HT1080 (cell line): ENCODE measurements around the gene DIP2C. TPM values are rescaled to one million over a fixed set of nuclear protein-coding genes. Genes with fewer than 3 reads are reported as not detected.
"Not testable (repeated sequence)": the region's sequence is repeated elsewhere in the genome, so short reads cannot be mapped to it uniquely, and the experiment has no call there.

Experiments used
- DNase-seq: peaks from one replicate; pipeline ENCODE4 v3.0.0-alpha.2; 2015; ENCODE audit warnings: low read depth
- total RNA-seq: library from RNA; depleted of rRNA; stranded (reverse); fragments of >200 nt; shearing (Covaris generic); gene quantifications from 2 replicates; pipeline ENCODE4 v1.2.3, GENCODE V29; 2014

DIP2C gene
- total RNA-seq, 1 experiment from 2014 or later: 3.2 TPM

DNA sequence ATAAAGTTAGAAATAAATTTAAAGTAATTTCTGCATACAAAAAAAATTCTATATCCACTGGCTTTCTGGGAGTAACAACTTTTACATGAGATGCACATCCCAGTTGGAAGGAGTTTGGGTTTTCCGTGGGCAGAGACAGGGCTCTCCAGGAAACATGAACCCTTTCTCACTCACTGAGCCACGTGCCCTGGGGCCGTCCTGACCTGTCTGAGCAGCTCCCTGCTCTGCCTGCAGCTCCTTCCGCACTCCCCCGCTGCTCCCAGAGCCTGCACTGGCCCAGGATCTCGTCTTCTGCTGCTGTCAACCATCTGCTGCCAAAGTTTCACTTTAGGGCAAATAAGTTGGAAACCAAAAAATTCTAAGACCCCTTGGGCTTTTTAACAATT, 169.1 kb downstream of the DIP2C start:
- DNase-seq: no peak

DNA sequence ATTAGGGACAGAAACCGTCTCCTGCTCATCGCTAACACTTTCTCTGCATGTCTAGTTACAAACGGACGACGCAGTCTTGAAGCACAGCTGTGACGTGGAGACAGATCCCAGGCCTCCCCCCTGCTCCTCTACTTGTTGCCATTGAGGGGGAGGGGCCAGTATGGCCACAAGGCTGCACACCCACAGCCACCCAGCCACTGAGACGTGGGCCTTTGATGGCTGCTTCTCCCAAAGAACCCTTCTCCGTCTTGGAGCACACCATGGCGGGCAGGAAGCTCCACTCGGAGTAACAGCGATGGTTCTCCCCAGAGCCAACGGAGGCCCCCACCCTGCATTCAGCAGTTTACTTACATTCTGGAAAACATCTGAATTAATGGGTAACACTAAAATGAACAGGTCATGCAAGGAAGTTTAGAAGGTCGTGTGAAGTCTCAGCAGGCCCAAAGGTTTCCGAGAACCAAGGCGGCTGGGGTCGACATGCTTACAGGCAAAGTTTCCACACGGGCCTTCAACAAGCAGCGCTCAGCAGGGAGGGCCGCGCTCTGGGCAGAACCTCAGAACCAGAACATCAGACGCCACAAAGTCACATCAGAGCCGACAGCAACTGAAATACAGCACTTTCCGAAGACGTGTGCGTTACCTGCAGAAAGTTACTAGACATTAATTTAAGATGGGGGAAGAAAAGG, 169.6 kb downstream of the DIP2C start:
- no peak for DNase-seq

DNA sequence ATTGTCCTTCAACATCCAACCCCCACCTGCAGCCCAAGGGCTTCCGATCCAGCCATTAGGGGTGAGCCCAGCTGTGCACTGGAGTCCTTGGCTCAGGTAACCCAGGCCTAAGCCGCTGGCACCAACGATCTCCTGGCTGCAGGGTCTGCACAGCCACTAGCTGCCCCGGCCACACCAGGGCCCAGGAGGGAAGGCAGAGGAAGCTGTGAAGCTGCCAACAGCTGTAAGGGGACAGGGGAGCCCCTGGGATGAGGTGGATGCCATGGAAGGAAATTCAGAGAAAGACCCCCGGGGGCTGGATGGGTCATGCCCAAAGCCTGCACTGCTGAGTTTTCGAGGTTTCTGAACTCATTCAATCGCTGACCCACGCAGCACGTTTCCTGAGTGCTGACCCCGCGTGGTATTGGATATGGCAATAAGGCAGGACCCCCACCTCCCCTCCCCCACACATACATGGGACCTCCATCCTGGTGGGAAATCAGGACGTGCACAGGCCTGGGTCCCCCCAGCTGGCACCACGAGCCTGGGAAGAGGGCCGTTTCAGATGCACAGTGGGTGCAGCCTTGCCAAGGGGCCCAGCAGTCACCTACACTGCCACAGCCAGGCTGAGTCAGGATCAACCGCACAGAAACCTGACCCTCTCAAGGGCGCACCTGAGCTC, 170.3 kb downstream of the DIP2C start:
- no peak for DNase-seq

DNA sequence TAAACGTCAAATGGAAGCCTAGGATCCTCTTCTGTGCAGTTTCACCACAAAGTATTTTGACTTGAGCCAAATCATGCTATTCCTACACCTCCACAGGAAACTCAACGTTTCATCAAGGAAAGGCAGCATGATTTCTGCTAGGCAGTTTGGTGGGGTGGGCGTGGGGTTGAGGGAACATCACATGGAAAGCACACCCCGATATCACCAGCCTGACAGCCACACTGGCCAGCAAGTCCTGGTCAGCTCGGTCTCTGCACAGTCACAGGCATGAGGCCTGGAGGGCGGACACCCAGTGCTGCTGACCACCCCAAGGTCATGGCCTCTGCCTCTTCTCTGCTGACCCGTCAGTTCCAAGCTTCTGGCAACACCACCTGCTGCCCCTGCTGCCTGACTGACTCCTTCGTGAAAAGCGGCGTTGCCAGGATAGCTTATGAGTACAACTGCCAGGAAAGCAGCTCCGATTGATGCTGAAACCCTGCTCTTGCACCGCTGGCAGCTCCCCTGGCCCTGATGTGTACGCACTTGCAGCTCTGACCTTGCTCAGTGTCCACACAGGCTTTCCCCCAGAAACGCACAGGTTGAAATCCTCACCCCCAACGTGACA, 171.5 kb downstream of the DIP2C start:
- DNase-seq: no peak

DNA sequence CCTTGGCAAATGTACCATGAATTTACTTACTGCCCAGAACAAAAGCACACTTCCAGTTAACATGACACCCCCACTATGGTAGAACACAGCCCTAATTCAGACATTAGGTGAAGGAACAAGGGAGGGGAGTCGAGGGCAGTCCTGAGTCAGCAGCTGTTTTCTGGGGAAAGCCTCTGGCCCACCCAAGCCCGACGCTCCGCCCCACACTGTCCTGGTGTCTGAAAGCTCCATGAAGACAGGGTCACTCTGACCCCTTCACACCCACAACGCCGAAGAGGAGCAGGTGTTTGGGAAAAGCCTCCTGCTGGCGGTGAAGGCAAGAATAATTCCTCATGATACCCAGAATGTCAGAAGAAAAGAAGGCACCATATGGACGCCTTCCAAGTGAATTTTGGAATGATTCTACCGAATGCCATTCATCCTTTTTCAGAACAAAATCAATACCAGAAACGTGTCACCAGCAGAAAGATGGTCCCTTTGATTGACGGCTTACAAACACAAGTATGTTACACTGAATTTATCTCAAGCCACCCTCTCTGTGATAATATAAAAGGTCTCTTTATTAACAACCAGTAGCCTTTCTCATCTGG, 172.1 kb downstream of the DIP2C start:
- DNase-seq: no peak

DNA sequence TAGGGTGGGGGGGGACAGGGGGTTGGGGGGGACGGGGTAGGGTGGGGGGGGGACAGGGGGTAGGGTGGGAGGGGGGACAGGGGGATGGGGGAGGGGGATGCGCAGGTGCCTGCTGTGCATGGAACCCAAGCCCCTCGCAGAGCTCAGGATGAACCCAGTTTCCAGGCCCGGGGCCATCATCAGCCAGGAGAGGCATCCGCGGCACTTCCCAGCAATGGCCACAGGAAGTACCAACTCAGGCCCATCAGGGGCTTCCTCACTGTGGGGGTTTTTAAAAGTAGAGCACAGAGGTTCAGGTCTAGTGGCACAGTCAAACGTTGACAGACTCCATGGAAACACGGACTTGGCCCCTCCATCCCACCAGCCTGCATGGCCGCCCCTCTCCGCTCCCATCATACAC, 172.7 kb downstream of the DIP2C start:
- no peak for DNase-seq

DNA sequence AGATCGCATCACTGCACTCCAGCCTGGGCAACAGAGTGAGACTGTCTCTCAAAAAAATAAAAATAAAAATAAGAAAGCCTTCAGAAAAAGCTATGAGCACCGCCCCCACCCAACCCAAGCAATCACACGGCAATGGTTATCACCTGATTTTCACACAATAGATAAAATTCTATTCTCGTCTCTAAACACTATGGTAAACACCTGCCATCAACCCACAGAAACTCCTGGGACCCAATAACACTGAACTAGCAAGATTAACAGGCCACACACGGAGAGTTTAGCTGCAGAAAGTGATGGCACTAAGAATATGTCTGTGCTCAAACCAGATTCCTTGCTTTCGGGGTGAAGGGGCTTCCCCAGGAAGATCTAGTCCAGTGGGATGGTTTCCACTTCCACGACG, 173.8 kb downstream of the DIP2C start:
- no peak for DNase-seq

DNA sequence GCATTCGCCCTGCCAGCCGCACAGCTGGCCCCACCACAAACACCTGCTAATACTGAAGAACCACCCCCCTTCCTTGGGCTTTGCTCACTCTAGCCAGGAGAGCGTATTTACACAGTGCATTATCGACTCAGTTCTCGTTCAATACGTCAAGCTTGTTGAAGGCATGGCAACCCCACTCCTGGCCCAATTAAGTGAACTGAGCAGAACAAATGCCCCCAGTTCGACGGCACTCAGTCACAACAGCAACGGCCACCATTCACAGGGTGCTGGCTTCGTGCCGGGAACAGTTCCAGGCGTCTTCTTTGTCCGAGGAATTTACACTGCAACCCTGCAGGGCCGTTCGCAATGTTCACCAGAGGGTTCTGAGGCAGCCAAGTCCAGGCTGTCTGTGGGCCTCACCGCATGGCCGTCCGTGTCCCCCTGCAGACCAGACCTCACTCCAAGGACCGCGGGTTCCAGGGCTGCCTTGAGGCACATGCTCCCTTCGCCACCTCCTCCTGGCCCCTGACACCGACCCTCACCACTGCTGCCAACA, 175.3 kb downstream of the DIP2C start:
- no peak for DNase-seq

DNA sequence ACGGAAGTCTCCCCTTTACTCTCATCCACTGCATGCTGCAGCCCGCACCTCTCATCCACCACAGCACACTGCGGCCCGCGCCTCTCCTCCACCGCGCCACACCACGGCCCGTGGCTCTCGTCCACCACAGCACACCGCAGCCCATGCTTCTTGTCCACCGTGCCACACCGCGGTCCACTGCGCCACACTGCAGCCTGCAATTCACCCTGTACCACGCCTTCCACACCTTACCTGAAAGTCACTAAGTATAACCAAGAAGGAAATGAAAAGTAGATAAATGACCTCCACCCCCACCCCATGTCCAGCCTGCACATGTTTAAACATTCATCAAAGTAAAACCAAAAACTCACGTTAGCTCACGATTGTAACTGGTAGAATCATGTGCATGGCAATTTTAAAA, 176.1 kb downstream of the DIP2C start:
- DNase-seq: no peak

DNA sequence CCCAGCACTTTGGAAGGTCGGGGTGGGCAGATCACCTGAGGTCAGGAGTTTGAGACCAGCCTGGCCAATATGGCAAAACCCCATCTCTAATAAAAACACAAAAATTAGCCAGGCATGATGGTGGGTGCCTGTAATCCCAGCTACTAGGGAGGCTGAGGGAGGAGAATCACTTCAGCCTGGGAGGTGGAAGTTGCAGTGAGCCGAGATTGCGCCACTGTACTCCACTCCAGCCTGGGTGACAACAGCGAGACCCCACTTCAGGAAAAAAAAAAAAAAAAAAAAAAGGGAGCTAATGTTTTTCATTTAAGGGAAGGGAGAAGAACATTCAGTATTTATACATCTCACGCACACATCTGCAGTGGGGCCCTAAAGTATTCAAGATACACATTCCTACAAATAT, 176.8 kb downstream of the DIP2C start:
- not testable (repeated sequence) for DNase-seq

DNA sequence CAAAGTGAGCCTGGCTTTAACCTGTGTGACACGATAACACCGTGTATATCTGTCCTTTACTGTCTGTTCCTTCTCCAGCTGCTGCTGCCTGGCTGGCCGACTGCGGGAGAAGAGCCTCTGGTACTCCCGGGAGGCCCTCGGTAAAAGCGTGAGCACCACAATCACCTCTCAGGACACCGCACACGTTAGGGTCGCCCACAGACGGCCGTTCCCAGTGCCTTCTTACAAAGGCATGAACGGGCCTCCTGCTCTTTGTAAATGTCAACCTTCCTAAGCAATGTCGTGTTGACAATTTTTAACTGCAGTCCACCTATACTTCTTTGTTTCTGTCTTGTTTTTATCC, 177.6 kb downstream of the DIP2C start:
- DNase-seq: no peak

DNA sequence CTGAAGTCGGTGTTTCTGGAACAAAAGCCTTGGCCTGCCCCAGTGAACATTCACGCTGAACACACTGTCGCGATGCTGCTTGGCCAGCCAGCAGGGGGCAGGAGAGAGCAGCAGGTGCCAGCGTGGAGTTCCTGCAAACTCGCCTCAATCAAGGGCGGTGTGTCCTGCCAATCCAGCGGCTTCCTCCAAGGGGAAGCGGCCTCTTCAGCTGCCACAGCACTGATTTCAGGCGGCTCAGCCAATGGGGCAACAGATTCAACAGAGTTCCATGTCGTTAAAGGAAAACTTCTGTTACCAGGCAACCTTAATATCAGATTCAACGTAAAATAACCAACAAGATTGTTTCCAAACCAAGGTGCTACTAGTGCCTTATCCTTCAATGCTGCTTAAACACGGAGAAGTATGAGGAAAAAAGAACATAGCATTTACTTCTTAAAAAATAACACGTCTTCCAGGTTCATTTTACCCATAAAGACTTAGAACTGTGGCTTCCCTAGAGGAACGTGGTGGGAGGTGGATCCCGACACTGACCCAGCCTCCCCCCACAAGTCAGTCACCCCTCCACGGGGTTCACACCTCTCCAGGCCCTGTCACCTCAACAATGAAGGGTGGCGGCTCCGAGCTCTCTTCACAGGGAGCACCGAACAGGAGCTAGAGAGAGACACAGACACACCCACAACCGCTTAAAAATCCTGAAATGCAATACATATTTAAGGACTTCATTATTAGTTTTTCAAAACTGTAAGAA, 178.2 kb downstream of the DIP2C start:
- peak; percentile 85 for DNase-seq

DNA sequence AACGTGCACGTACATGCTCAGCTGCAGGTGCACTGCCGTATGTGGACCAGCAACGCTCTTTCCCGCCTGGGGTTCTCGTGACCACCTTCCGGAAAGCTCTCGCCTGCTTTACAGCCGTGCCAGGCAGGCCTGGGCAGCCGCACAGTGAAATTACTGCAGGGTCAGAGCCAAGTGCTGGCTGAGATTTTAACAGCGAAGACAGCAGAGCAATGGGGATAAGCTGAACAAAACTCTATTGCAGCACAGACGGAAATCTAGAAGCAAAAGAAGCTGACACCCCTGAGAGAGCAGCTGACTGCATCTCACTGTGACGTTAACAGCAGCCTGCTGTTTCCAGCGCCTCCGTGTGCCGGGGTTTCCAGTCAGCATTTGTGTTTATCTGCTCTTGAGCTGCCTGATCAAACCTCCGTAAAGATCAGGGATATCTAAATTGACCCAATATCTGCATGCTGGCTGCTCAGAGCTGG, 179.0 kb downstream of the DIP2C start:
- no peak for DNase-seq

DNA sequence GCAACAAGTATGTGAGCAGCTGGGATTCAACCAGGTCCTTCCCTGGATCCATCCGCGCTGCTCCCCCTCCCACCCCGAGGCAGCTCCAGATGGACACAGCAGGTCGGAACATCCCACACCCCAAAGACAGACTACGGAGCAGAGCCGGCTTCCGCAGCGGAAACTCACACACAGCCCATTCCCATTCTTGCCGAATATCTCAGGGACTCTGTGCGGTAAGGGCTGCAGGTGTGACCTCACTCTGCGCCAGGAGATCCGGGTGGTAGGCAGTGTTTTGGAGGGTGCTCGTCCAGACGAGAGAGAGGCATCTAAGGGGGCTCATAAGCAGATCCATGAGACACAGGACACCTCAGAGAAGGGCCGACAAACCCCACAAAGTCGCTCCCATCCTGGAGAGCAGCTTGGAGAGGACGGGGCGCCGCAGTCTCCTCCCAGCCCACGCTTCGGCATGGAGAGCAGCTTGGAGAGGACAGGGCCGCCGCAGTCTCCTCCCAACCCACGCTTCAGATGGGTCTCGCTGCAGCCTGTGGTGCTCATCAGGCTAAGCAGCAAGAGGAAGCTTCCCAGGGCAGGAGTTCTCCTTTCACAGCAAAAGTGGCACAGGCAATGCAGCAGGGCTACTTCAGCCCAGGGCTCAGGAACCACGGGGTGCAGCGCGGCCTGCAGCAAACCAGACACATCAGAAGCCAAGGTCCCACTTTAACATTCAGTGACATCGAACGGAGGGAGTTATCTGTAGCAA, 179.9 kb downstream of the DIP2C start:
- DNase-seq: no peak

DNA sequence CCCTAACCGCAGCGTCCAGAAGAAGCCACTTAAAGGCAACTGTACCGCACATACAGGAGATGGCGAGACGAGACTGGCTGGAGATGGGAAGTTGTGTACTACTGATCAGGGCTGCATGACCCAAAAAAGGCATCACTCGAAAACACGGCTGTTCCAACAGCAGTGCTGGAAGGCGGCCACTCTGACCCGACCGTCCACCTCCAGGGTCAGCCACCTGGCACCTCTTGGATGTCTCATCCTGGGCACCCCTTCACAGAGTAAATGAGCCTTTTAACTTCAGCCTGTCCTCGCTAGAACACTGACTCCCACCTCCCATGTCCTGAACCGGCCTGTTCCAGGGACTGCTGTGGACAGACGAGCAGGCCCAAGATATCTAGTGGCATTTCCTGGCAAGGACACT, 180.7 kb downstream of the DIP2C start:
- no peak for DNase-seq

DNA sequence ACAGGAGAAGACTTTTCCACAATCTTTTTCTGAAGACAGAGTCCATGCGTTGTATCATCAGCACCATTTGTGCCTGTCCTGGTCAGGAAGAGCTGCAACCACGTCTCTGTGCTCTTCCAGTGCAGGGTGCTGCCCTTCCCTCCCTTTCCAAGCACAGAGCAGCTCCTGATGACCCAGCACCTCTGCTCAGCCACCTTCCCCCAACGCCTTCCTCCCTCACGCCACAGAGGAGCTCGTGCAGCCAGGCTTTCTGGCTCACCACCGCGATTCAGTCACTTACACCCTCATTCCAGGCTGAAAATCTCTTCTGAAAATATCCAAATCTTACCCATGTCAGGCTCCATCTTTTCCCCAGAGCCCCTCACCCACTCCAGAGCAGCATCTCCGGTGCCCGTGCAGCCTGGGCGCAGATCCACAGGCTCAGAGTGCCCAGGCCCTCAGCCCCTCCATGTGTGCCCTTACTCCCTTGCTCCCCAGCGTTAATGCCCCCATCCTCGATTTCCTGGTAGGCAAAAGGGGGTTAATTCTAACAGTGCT, 181.5 kb downstream of the DIP2C start:
- no peak for DNase-seq

DNA sequence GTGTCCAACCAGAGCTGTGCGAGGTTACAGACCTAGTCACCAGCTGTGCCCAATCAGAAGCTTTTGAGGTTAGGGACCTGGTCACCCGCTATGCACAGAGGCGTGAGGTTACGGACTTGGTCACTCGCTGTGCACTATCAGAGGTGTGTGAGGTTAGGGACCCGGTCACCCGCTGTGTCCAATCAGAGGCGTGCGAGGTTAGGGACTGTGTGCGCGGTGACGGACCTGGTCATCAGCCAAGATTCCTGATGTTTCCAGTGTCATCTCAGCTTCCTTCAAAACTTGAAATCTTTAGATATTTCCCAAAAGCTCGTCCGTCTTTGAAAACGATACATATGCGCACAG, 182.1 kb downstream of the DIP2C start:
- no peak for DNase-seq

DNA sequence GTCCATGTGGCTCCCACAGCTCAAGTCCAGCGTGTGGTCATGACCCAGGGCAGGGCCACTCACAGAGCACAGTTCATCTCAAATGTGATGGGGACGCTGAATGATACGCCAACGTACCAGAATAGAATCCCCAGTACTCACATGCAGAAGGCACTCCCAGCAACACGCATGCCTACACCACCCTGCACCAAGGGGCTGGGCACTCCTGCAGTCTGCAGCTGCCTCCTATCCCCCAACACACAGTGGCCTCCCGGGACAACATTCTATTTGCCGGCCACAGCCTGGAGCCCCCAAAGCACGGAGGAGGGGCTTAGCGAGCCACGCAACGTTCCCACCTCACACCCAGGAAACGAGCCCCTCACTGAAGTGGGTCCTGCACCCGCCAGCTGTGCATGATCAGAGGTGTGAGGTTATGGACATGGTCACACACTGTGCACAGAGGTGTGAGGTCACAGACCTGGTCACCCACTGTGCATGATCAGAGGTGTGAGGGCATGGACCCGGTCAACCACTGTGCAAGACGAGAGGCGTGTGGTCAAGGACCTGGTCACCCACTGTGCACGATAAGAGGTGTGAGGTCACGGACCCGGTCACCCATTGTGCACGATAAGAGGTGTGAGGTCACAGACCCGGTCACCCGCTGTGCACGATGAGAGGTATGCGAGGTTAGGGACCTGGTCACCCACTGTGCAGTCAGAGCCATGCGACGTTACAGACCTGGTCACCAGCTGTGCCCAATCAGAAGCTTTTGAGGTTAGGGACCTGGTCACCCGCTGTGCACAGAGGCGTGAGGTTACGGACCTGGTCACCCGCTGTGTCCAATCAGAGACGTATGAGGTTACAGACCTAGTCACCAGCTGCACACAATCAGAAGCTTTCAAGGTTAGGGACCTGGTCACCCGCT, 182.8 kb downstream of the DIP2C start:
- no peak for DNase-seq

DNA sequence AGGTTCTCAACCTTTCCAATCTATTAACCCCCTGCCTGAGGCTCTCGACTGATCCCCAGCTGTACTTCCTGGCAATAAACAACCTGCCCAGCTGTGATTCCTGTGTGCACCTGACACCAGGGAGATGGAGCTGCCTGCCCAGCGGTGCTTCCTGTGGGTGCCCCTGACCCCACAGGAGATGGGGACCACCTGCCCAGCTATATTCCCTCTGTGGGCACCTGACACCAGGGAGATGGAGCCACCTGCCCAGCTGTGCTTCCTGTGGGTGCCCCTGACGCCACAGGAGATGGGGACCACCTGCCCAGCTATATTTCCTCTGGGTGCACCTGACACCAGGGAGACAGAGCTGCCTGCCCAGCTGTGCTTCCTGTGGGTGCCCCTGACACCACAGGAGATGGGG, 184.0 kb downstream of the DIP2C start:
- DNase-seq: no peak

DNA sequence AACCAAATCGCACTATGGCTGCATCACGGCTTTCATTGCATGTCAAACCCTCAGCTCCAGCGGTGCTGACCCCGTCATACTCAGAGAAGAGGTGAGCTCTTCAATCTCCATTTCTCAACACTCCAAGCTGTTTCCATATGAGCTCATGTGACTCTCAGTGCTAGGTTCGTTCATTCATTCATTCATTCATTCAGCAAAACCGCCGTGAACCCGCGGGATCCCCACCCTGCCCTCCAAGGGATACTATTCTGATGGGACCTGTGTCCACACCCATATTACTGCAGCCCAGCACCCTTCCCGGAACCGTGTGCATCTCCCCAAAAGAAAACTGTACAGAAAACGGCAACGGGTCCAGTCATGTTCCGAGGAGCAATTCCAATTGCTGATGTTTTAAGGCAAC, 184.7 kb downstream of the DIP2C start:
- DNase-seq: no peak
